HepG2 (cell line): Measurements from ENCODE around the gene UGT8. TPM values are rescaled to one million over a fixed set of nuclear protein-coding genes. Genes with fewer than 3 reads are reported as not detected.

ENCODE experiments used
- AGO1 ChIP-seq: fragments of 200-400 bp; formaldehyde crosslinking; IDR thresholded peaks from 2 replicates; pipeline ENCODE4 v1.6.1; 2017; ENCODE audit warnings: mild to moderate bottlenecking, low read depth, low read length, moderate library complexity; ENCODE audit not compliant: poor library complexity, severe bottlenecking
- ARHGAP35 ChIP-seq: sonication (generic); formaldehyde crosslinking; IDR thresholded peaks from 2 replicates; pipeline ENCODE4 v1.9.0; 2022; ENCODE audit warnings: mild to moderate bottlenecking, inconsistent platforms, moderate library complexity, missing genetic modification reagents, borderline replicate concordance
- FOXP4 ChIP-seq: sonication (generic); formaldehyde crosslinking; IDR thresholded peaks from 2 replicates; pipeline ENCODE4 v1.4.0; 2020; ENCODE audit warnings: missing genetic modification reagents
- MAX ChIP-seq: IDR thresholded peaks from 2 replicates; pipeline ENCODE4 v1.6.1; 2012; ENCODE audit warnings: inconsistent platforms
- SYNCRIP ChIP-seq: fragments of 200-400 bp; formaldehyde crosslinking; IDR thresholded peaks from 2 replicates; pipeline ENCODE4 v1.6.1; 2018; ENCODE audit warnings: mild to moderate bottlenecking, low read depth, low read length; ENCODE audit not compliant: insufficient read depth
- TGIF2 ChIP-seq: IDR thresholded peaks from 2 replicates; pipeline ENCODE4 v1.6.1; 2016; ENCODE audit warnings: control low read depth, missing compliant biosample characterization
- ZNF18 ChIP-seq: sonication (generic); formaldehyde crosslinking; IDR thresholded peaks from 2 replicates; pipeline ENCODE4 v1.8.0; 2022; ENCODE audit warnings: mild to moderate bottlenecking, missing genetic modification reagents; ENCODE audit not compliant: insufficient replicate concordance
- ZNF331 ChIP-seq: sonication (generic); formaldehyde crosslinking; IDR thresholded peaks from 2 replicates; pipeline ENCODE4 v1.4.0; 2020; ENCODE audit warnings: missing genetic modification reagents
- ZNF777 ChIP-seq: sonication (generic); formaldehyde crosslinking; IDR thresholded peaks from 2 replicates; pipeline ENCODE4 v1.4.0; 2020; ENCODE audit warnings: missing genetic modification reagents
- ZSCAN12 ChIP-seq: sonication (generic); formaldehyde crosslinking; IDR thresholded peaks from 2 replicates; pipeline ENCODE4 v1.9.0; 2021; ENCODE audit warnings: mild to moderate bottlenecking, missing genetic modification reagents
- polyA plus RNA-seq, 8 experiments: library from polyadenylated mRNA; depleted of rRNA in 3 of 8; stranded (reverse) in 7 of 8; unstranded in 1 of 8; fragments of >200 nt; fragmentation: Illumina TruSeq in 4 of 8; extraction: Trizol in 4 of 8; gene quantifications; 2 replicates each; pipeline versions ENCODE4 v1.2.1 to v1.2.3, GENCODE V29; 2011 to 2016; ENCODE audit warnings: low read depth in 4 of 8, missing spikeins in 1 of 8, mixed read lengths in 1 of 8; ENCODE audit not compliant: insufficient read depth in 1 of 8
- total RNA-seq, 5 experiments: library from RNA; depleted of rRNA; stranded (reverse); fragments of >200 nt; fragmentation: Illumina TruSeq; extraction: Trizol; gene quantifications; 2 replicates each; pipeline ENCODE4 v1.2.3, GENCODE V29; 2016; ENCODE audit warnings: low read depth in 1 of 5

UGT8 gene
- total and polyA plus RNA-seq, 2 of the 13 experiments (the other 11 are each of a cell fraction or from before 2014, with no cell fraction given), result not detected

- TF ChIP-seq AGO1 (no peak), ZSCAN12 (CRISPR knock-in tag) (no peak), ZNF18 (CRISPR knock-in tag) (no peak), ARHGAP35 (no peak), ZNF331 (CRISPR knock-in tag) (no peak), MAX (no peak), SYNCRIP (no peak), FOXP4 (CRISPR knock-in tag) (no peak), TGIF2 (CRISPR knock-in tag) (no peak), ZNF777 (CRISPR knock-in tag) (no peak)
- TF ChIP-seq, all 625 proteins: peak for 0
These were observed 93.3 kb downstream of the UGT8 start (continued) for GRCh38 chr4:114691865-114692264.
